Measurements from ENCODE around the gene XYLT1.

The XYLT1 gene

GRCh38 chr16:17343028-17343427 is 127.7 kb downstream of the XYLT1 start:
- no peak for DNase-seq (ENCODE audit: low spot score)
- TF ChIP-seq CTCF (conservative IDR thresholded peaks at IDR 0.05; ENCODE audit: low read depth), result no peak
- H3K27ac ChIP-seq, result no peak overlapping the region
- POLR2A ChIA-PET (ENCODE audit: low non-redundant PET), result no interaction called here
- CTCF ChIA-PET, result no interaction called here

GRCh38 chr16:17342031-17342430 is 128.7 kb downstream of the XYLT1 start:
- CTCF ChIA-PET, result no interaction called here
- POLR2A ChIA-PET (ENCODE audit: low non-redundant PET), result no interaction called here
- no peak for DNase-seq (ENCODE audit: low spot score)
- no peak overlapping the region for H3K27ac ChIP-seq
- TF ChIP-seq CTCF (conservative IDR thresholded peaks at IDR 0.05; ENCODE audit: low read depth), result no peak

- POLR2A ChIA-PET (ENCODE audit: low non-redundant PET), result no interaction called here
- no peak overlapping the region for H3K27ac ChIP-seq
- no peak for DNase-seq (ENCODE audit: low spot score)
- CTCF ChIA-PET, result no interaction called here
- TF ChIP-seq CTCF (conservative IDR thresholded peaks at IDR 0.05; ENCODE audit: low read depth), result no peak
Measured at GRCh38 chr16:17340804-17341203, 130.0 kb downstream of the XYLT1 start.

- CTCF ChIA-PET, result no interaction called here
- no peak overlapping the region for H3K27ac ChIP-seq
- TF ChIP-seq CTCF (conservative IDR thresholded peaks at IDR 0.05; ENCODE audit: low read depth), result no peak
- no peak for DNase-seq (ENCODE audit: low spot score)
- POLR2A ChIA-PET (ENCODE audit: low non-redundant PET), result no interaction called here
Measured at GRCh38 chr16:17339764-17340541, 130.8 kb downstream of the XYLT1 start.

GRCh38 chr16:17338244-17338643 is 132.5 kb downstream of the XYLT1 start:
- POLR2A ChIA-PET (ENCODE audit: low non-redundant PET), result no interaction called here
- TF ChIP-seq CTCF (conservative IDR thresholded peaks at IDR 0.05; ENCODE audit: low read depth), result no peak
- CTCF ChIA-PET, result no interaction called here
- no peak for DNase-seq (ENCODE audit: low spot score)
- no peak overlapping the region for H3K27ac ChIP-seq

GRCh38 chr16:17336530-17336900 is 134.2 kb downstream of the XYLT1 start:
- no peak for DNase-seq (ENCODE audit: low spot score)
- H3K27ac ChIP-seq, result no peak overlapping the region
- no peak for TF ChIP-seq CTCF (conservative IDR thresholded peaks at IDR 0.05; ENCODE audit: low read depth)
- CTCF ChIA-PET, result no interaction called here
- POLR2A ChIA-PET (ENCODE audit: low non-redundant PET), result no interaction called here
